GM18873 (cell line): ENCODE results near the gene HIPK4.

ENCODE experiments used
- ATAC-seq: cut with Tn5 transposase; IDR thresholded peaks from one replicate; pipeline ENCODE4 v1.9.1; 2021; ENCODE audit warnings: mild to moderate bottlenecking, moderate library complexity, moderate number of reproducible peaks; ENCODE audit not compliant: unreplicated experiment, low FRiP score

Gene HIPK4

DNA sequence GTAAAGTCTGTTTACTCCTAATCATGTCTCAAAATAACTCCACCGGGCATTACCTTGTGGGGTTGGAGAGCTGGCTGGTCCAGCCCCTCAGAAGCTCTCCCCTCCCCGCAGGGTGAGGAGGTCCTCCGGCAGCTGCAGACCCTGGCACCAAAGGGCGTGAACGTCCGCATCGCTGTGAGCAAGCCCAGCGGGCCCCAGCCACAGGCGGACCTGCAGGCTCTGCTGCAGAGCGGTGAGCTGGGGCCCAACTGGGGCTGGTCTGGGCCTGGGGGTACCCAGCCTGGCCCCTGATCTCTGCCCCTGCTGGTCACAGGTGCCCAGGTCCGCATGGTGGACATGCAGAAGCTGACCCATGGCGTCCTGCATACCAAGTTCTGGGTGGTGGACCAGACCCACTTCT is 20.2 kb downstream of the HIPK4 start:
- no peak for ATAC-seq

- no peak for ATAC-seq
Measured at GRCh38 chr19:40367577-40368434, 22.2 kb downstream of the HIPK4 start.

- no peak for ATAC-seq
Measured at GRCh38 chr19:40366697-40367561, 23.1 kb downstream of the HIPK4 start.

DNA sequence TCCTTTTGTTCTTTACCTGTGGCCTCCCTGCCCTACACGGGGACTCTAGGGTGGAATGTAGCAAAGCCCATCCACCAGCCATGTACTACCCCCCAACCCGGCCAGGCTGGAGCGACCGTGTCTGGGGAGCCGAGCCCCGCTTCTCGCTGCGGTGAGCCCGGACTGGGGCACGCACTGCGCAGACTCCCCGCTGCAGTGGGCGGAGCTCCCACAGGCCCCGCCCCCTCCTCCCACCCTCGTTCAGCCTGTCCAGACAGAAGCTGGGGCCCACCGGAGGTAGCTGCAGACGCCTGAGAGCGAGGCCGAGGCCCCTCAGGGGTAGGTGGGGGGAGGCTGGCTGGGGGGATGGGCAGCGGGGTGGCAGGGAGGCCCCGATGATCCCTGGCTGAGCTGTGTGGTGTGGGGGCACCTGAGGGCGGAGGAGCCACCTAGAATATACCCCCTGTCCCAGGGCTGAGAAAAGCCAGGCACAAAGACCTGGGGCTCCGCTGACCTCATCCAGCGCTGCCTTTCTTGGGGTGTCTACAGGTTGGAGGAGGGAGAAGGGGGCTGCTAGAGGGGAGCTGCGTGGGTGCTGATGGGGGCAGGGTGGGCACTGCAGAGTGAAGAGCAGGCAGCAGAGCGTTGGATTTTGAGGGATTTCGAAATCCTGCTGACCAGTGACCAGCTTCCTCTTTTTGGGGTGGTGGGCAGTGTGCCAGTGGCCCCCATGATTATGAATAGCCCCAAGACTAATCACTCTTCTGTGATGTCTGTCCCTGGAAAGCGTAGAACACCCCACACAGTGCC is 24.2 kb downstream of the HIPK4 start:
- ATAC-seq, result no peak

DNA sequence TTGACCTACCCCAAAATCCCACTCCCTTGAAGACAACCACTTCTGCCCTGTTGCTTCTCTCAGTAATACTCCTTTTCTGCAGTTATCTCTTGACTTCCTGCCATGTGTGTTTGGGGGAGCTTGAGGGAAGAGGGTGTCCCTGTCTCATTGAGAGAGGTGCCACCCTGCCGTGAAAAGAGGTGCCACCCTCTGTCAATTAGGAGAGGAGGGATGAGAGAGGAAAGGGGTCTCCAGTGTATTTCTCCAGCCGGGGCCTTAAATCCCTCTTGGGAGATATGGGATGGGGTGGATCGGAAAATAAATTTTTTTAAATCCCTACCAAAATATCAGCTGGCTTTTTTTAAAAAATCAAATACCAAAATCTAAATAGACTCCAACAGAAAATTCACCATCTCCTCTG is 25.0 kb downstream of the HIPK4 start:
- no peak for ATAC-seq

- ATAC-seq, result no peak
Measured at GRCh38 chr19:40363069-40363468, 26.9 kb downstream of the HIPK4 start.

- no peak for ATAC-seq
Measured at GRCh38 chr19:40362160-40362559, 27.8 kb downstream of the HIPK4 start.

- ATAC-seq, result no peak
Measured at GRCh38 chr19:40360708-40361241, 29.2 kb downstream of the HIPK4 start.

DNA sequence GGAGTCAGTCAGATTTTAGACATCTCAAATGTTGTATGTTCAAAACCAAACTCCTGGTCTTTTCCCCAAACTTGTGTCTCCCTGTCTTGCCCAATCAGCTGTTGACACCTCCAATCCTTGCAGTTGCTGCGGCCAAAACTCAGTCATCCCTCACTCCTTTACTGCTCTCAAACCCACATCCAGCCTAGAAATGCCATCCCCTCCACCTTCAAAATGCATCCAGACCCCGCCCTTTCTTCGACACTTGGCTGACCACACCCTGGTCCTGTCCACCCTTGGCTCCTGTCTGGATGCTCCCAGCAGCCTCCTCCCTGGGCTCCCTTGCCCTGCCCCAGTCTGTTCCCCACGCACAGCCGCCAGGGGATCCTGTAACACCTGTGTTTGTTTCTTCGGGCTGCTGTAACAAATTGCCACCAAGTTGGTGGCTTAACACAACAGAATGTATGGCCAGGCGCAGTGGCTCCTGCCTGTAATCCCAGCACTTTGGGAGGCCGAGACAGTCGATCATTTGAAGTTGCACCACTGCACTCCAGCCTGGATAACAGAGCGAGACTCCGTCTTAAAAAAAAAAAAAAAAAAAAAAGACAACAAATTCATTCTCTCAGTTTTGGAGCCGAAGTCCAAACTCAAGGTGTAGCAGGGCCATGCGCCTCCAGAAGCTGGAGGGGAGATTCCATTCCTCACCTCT is 29.8 kb downstream of the HIPK4 start:
- no peak for ATAC-seq

DNA sequence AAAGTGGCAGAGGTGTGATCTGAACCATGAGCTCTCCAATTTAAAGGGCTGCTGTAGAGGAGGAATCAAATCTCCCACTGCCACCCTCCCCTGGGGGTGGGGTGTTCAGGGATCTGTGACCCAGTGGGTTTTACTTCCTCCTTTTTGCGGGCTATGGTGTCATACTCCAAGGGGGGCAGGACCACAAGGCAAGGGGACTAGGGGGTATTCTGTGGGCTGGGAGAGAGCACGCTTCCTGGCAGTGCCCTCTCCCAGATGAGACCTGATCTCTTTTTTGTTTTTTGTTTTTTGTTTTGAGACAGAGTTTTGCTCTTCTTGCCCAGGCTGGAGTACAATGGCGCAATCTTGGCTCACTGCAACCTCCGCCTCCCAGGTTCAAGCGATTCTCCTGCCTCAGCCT is 31.2 kb downstream of the HIPK4 start:
- no peak for ATAC-seq

DNA sequence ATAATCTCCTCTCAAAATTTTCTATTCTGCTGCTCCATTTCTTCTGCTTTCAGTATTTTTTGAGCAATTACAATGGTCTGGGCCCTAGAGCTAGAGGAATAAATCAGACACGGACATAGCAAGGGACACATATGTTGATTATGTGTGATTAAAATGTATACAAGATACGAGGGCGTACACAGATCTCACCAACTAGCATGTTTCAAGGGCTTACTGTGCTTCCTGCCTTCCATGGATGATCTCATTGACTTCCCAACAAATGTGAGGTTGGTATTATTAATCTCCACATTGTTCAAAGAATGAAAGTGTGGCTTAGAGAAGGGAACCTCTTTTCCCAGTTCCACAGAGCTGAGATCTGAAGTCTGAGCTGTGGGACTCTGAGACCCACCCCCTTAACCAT is 32.3 kb downstream of the HIPK4 start:
- ATAC-seq, result no peak

GRCh38 chr19:40356681-40357595 is 33.0 kb downstream of the HIPK4 start:
- no peak for ATAC-seq

GRCh38 chr19:40355975-40356680 is 33.9 kb downstream of the HIPK4 start:
- ATAC-seq, result no peak

DNA sequence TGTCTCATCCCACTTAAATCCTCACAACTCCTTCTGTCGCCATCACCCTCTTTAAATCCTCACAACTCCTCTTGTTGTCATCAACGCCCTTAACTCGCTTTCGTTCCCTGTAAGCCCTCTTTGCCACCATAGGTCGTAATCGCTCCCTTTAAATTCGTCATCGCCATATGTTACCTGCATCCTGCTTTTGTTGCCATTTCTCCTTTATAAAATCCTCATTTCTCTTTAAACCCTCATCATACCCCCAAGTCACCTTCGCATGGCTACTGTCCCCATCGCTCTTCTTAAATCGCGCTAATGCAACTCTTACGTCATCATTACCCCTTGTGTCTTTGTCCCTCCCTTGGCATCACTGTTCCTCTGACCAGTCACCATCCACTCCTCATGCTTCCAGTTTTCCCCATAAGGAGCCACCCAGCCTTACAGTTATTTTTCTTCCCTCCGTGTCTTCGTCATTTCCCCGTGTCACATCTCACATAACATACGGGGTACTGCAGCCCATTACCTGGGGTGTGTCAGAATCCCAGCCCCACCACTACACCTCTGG is 40.9 kb downstream of the HIPK4 start:
- ATAC-seq, result peak; percentile 1

GRCh38 chr19:40348125-40348913 is 41.7 kb downstream of the HIPK4 start, which contains the start of the genes C19orf47 and PLD3:
TSS of gene C19orf47 (minus strand) at chr19:40348397. CDS start at chr19:40341857, 6,540 bp downstream.
TSS of gene PLD3 (plus strand) at chr19:40348695. CDS start at chr19:40366484, 17,789 bp downstream.
- peak; percentile 88 for ATAC-seq

- ATAC-seq, result no peak
Measured at GRCh38 chr19:40344422-40344821, 45.6 kb downstream of the HIPK4 start.
